ENCODE results near the gene PRDX5.

The PRDX5 gene

DNA sequence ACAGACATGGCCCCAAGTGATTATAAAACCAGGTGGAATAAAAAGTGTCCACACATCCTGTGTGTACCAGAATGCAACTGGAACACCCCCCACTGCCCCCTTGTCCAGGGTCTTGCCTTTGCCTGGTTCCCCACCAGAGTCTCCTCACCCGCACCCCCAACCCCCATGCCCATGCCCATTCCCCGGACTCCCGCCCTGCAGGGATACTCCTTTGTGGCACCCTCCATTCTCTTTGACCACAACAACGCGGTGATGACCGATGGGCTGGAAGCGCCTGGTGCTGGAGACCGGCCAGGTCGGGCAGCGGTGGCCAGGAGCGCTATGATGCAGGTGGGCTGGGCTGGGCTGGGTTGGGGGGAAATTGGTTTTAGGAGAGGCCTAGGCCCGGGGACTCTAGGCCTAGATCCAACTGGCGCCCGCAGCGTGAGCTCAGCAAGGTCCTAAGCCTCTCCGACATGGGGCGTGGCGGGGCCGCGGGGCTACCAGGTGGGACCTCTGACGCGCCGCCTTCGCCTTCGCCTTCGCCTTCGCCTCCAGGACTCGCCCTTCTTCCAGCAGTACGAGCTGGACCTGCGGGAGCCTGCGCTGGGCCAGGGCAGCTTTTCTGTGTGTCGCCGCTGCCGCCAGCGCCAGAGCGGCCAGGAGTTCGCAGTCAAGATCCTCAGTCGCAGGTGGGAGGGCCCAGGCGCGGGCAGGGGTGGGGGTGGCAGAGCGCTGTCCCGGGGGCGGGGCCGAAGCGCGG is 50.2 kb downstream of the PRDX5 start:
- no peak for DNase-seq

DNA sequence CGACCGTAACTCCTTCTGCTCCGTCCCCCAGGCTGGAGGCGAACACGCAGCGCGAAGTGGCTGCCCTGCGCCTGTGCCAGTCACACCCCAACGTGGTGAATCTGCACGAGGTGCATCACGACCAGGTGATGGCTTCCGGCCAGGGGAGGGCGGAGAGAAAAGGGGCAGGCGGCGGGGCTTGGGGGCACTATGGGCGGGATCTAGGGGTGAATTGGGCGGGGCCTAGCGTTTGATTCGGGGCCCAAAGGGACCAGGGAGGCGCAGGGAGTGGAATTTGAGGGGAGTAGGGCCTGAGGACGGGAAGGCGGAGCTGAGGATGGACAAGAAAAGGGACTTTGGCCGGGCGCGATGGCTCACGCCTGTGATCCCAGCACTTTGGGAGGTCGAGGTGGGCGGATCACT is 50.8 kb downstream of the PRDX5 start:
- no peak for DNase-seq

- DNase-seq: no peak
Measured at GRCh38 chr11:64369440-64370421, 51.8 kb downstream of the PRDX5 start.

- no peak for DNase-seq
Measured at GRCh38 chr11:64371201-64371600, 53.3 kb downstream of the PRDX5 start.

Data from NCI-H2107 (cell line).